KBM-7 (cell line): ENCODE measurements around the gene RARG.

Source experiments
- DNase-seq: peaks from one replicate; pipeline ENCODE4 v3.0.0-alpha.2; 2015
- in situ Hi-C: fragments of 300-500 bp; cut with MboI; formaldehyde crosslinking; loops from 2 replicates; pipeline ENCODE4 v1.14.3; 2020; ENCODE audit warnings: low sequenced_read_pairs, low pct_unique_long_range_greater_than_20kb, mixed read lengths

Gene RARG

GRCh38 chr12:53251477-53252348 lies 19.7 kb upstream of the RARG start:
- in situ Hi-C loops = no loop called here
- DNase-seq = peak; percentile 58

DNA sequence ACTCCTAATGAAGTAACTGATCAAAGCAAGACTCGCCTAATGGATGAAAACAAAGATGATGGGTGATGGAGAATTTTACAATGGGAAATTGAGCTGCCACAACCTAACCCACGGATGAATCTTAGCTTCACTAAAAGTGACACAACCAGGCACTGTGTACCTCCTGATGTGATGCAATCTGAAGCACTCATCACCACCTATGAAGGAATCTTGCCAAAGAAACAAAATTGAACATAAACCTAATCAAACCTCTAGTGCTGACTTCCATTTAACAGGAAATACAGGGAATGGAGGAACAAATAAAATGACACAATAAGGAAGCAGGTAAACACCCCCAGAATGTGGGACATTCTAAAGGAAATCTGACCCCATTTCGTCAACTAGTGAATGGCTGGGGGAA lies 13.3 kb upstream of the RARG start:
- in situ Hi-C loops = no loop called here
- DNase-seq = no peak

DNA sequence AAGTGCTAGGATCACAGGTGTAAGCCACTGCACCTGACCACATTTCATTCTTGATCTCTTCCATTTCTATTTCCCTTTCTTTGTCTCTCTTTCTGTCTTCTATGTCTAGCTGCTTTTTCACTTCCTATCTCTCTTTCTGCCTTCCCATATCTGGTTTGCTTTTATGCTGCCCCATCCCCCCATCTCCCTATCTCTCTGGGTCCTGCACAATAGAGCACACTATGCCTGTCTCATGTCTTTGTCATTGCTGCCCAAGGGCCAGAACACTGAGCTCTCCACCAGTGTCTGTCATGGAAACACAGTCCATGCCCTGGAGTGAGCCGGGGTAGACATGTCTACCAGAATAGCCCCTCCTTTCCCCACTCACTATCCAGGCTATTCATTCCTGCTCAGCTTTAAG lies 12.3 kb upstream of the RARG start:
- no peak for DNase-seq
- in situ Hi-C loops = no loop called here

- in situ Hi-C loops = no loop called here
- no peak for DNase-seq
Measured at GRCh38 chr12:53241623-53242412, 9.8 kb upstream of the RARG start.

GRCh38 chr12:53239643-53240258 lies 7.7 kb upstream of the RARG start:
- DNase-seq = no peak
- in situ Hi-C loops = no loop called here

DNA sequence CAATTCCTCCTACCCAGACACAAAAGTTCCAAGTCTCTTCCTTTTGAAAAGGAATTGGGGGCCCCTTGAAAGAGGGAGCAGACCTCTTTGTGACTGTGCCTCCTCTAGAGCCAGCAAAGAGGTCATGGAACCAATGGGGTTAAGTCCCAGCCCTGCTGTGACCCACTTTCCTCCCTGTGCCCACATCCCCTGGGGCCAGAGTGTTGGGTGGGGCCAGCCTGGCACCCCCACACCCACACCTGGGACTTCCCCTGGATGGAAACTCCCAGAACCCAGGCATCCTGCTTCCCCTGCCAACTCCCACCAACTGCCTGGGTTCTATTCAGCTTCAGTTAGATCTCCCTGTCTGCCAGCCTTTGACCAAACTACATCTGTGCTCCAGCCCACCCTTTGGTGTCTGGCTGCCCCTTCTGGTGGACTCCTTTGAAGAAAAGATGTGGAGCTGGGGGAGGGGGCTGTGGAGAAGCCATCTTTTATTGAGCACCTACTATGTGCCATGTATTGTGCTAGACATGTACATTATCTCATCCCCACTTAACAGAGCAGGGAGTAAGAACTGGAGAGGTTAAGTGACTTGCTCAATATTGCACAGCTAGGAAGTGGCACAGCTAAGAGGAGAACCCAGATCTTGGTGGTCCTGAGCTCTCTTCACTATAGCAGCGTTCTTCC lies 4.6 kb upstream of the RARG start:
- in situ Hi-C loops = no loop called here
- DNase-seq = no peak

DNA sequence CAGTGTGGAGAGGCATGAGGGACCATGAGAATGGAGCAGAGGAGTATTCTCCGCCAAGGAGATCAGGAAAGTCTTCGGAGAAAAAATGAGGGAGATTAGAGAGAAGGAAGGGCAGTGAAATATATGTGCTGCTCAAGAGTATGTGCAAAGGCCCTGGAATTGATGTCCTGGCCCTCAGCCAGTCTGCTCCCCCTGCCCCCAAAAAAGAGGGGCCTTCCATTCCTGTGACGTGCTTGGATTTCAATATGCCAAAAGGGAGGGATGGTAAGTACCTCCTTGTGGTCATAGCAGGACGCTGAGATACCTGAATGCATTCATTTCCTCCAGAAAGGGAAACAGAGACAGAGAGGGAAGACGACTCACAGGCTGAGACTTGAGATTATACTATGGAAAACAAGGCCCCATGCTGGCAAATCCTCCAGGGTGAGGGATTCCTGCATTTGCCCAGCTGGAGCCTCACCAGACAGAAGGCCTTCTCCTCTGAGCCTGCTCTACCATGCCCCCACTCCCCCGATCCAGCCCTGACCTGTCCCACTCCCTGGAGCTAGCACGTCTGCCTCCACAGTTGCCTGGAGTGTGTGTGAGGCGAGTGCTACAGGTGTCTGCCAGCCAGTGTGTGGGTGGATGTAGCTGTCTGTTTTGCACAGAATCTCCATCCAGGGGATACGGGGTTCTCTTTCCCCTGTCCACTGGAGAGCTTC lies 3.9 kb upstream of the RARG start:
- in situ Hi-C loops = no loop called here
- DNase-seq = no peak

DNA sequence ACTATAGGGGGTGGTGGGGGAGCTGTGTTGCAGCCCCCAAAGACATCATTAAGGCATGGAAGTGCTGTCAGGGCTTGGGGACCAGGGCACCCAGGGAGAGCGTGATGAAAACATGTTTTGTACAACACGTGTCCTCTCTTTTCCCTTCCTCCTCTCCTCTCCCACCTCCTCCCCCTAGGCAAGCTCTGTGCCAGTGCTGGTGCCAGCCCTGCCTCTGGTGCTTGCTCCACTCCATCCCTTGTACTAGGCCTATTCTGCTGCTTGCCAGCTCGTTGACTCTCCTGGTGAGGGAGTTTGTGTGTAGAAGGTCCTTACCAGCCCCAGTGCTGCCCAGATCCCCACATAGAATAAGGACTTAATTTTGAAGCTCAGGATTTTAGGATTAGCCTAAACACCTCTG lies 3.2 kb upstream of the RARG start:
- DNase-seq = no peak
- in situ Hi-C loops = no loop called here

DNA sequence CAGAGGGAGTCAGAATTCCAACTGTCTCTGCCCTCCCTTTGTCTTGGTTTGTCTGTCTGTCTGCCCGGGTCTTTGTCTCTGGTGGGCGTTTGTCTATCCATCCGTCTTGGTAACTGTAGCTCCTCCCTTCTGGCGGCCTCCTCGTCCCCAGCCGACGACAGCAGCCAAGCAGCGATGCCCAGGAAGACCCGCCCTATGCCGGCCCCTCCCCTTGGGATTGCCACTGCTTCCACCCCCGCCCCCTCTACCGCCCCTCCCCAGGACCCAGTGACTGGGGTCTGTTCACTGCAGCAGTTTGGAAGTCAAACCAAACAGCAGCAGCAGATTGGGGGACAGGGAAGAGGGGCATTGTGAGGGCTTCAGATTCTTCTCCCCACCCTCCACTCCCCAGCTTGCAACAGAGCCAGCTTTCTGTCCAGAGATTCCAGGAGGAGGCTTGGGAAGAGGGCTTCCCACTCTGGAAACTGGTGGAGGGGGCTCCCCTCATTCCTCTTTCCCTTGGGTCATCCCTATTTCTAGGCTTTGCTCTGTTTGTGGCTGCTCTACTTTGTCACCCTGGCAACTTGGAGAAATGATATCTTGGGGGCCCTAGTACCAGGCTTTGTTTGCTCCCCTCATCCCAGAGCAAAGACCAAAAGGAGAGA lies 2.4 kb upstream of the RARG start:
- in situ Hi-C loops = no loop called here
- no peak for DNase-seq

- no peak for DNase-seq
- in situ Hi-C loops = no loop called here
Measured at GRCh38 chr12:53233671-53234121, 1.7 kb upstream of the RARG start.

DNA sequence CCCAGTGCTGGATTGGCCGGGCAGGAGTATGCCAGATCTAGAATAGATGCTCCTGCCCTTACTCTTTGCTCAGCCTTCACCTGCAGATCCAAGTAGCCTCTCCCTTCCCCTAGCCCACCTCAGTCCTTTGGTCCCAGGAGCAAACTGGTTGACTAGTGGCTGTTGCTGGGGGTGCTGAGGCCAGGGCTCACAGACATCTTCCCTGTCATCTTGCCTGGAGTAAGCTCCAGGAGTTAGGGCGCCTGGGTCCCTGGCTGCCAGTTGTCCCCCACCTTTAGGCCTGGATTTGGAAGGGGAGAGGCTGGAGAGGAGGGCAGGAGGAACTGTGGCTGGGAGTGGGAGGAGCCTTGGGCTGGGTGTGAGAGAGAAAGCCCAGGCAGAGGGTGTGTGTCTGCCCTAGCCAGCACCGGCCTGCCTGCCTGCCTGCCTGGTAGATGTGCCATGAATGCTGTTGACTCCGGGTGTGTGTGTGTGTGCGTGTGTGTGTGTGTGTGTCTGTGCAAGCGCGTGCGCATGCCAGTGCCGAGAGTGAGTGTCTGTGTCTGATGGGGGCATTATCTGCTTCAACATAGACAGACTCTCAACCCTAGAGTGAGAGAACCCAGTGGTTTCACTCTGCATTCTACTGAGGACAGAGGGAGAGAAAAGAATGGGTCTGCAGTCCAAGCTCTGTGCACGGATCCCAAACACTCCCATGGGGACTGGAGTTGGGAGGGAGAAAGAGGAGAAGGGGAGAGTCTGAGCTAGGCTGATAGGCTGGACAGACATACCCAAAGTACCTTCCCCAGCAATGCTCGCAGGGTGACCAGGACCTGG lies 845 bp upstream of the RARG start:
- DNase-seq = peak; percentile 49
- in situ Hi-C loops = no loop called here

DNA sequence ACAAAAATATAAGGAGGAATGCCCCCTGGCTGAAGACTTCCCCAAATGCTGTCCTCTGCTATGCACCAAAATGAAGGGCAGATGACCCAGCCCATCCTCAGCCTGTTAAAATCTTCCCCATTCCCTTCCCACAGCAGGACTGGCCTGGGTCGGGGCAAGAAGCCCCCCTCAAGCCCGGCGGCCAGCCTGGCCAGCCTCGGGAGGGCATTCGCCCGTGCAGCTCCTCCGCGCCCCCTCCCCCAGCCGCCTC lies 413 bp downstream of the RARG start:
- no peak for DNase-seq
- in situ Hi-C loops = no loop called here

GRCh38 chr12:53230108-53230845 lies 1.7 kb downstream of the RARG start:
- in situ Hi-C loops = no loop called here
- no peak for DNase-seq

- in situ Hi-C loops = no loop called here
- no peak for DNase-seq
Measured at GRCh38 chr12:53229454-53229853, 2.6 kb downstream of the RARG start.

- in situ Hi-C loops = no loop called here
- DNase-seq = no peak
Measured at GRCh38 chr12:53227836-53228235, 4.2 kb downstream of the RARG start.

GRCh38 chr12:53227341-53227740 lies 4.7 kb downstream of the RARG start:
- in situ Hi-C loops = no loop called here
- no peak for DNase-seq

GRCh38 chr12:53226815-53227214 lies 5.2 kb downstream of the RARG start:
- in situ Hi-C loops = no loop called here
- no peak for DNase-seq
